H9 (cell line): ENCODE measurements around the gene FARP1. TPM values are rescaled to one million over a fixed set of nuclear protein-coding genes. Genes with fewer than 3 reads are reported as not detected.

ENCODE experiments used
- DNase-seq: peaks from one replicate; pipeline ENCODE4 v3.0.0-alpha.2; 2017
- H2AFZ ChIP-seq: one replicate; pipeline ENCODE4 v1.6.1; 2013; ENCODE audit warnings: mild to moderate bottlenecking, low read length, control low read depth, moderate library complexity
- H2AK5ac ChIP-seq: 2 replicates; pipeline ENCODE4 v1.6.1; 2013; ENCODE audit warnings: low read length, control low read depth, mixed read lengths; ENCODE audit not compliant: insufficient read length
- H2BK120ac ChIP-seq: one replicate; pipeline ENCODE4 v1.6.1; 2013; ENCODE audit warnings: low read depth, mild to moderate bottlenecking, low read length, control low read depth, inconsistent platforms; ENCODE audit not compliant: poor library complexity, severe bottlenecking
- H2BK12ac ChIP-seq: 2 replicates; pipeline ENCODE4 v1.6.1; 2013; ENCODE audit warnings: low read length, control low read depth, mixed read lengths, low read depth; ENCODE audit not compliant: insufficient read length
- H2BK15ac ChIP-seq: 2 replicates; pipeline ENCODE4 v1.6.1; 2013; ENCODE audit warnings: low read depth, low read length, control low read depth
- H2BK20ac ChIP-seq: one replicate; pipeline ENCODE4 v1.6.1; 2013; ENCODE audit warnings: low read depth, mild to moderate bottlenecking, low read length, control low read depth, inconsistent platforms; ENCODE audit not compliant: poor library complexity, severe bottlenecking
- H2BK5ac ChIP-seq: 2 replicates; pipeline ENCODE4 v1.6.1; 2013; ENCODE audit warnings: low read length, control low read depth, mixed read lengths; ENCODE audit not compliant: insufficient read length
- H3K14ac ChIP-seq: 2 replicates; pipeline ENCODE4 v1.6.1; 2013; ENCODE audit warnings: low read length, control low read depth; ENCODE audit not compliant: insufficient read depth
- H3K18ac ChIP-seq: 2 replicates; pipeline ENCODE4 v1.6.1; 2013; ENCODE audit warnings: low read depth, mild to moderate bottlenecking, mixed read lengths, low read length, control low read depth; ENCODE audit not compliant: insufficient read length
- H3K23ac ChIP-seq: 2 replicates; pipeline ENCODE4 v1.6.1; 2013; ENCODE audit warnings: low read length, control low read depth, mixed read lengths, low read depth; ENCODE audit not compliant: insufficient read length
- H3K23me2 ChIP-seq: 2 replicates; pipeline ENCODE4 v1.6.1; 2013; ENCODE audit warnings: low read depth, mild to moderate bottlenecking, mixed read lengths, low read length, control low read depth; ENCODE audit not compliant: insufficient read length, poor library complexity, severe bottlenecking
- H3K27ac ChIP-seq: 2 replicates; pipeline ENCODE4 v1.5.1; 2013; ENCODE audit warnings: low read length, control low read depth, mixed read lengths, low read depth; ENCODE audit not compliant: insufficient read length
- H3K27me3 ChIP-seq: 2 replicates; pipeline ENCODE4 v1.6.1; 2013; ENCODE audit warnings: low read length, control low read depth, inconsistent platforms; ENCODE audit not compliant: insufficient read depth
- H3K4ac ChIP-seq: 2 replicates; pipeline ENCODE4 v1.6.1; 2013; ENCODE audit warnings: low read depth, mild to moderate bottlenecking, control low read depth, inconsistent platforms, low read length, moderate library complexity
- H3K4me1 ChIP-seq: 2 replicates; pipeline ENCODE4 v1.6.1; 2013; ENCODE audit warnings: low read length, control low read depth, inconsistent platforms; ENCODE audit not compliant: insufficient read depth
- H3K4me2 ChIP-seq: 2 replicates; pipeline ENCODE4 v1.6.1; 2013; ENCODE audit warnings: low read length, control low read depth, mixed read lengths; ENCODE audit not compliant: insufficient read length, insufficient read depth
- H3K56ac ChIP-seq: 2 replicates; pipeline ENCODE4 v1.6.1; 2013; ENCODE audit warnings: low read depth, mild to moderate bottlenecking, mixed read lengths, low read length, control low read depth; ENCODE audit not compliant: insufficient read length
- H3K79me1 ChIP-seq: 2 replicates; pipeline ENCODE4 v1.6.1; 2013; ENCODE audit warnings: low read depth, mild to moderate bottlenecking, moderate library complexity, low read length, control low read depth, inconsistent platforms; ENCODE audit not compliant: insufficient read depth, poor library complexity, severe bottlenecking
- H3K79me2 ChIP-seq: 2 replicates; pipeline ENCODE4 v1.6.1; 2013; ENCODE audit warnings: low read length, control low read depth, inconsistent platforms; ENCODE audit not compliant: insufficient read depth
- H3K9ac ChIP-seq: 2 replicates; pipeline ENCODE4 v1.6.1; 2013; ENCODE audit warnings: low read length, control low read depth, mixed read lengths; ENCODE audit not compliant: insufficient read length; ENCODE audit errors: extremely low read depth
- H3K9me3 ChIP-seq: one replicate; pipeline ENCODE4 v1.6.1; 2013; ENCODE audit warnings: low read depth, low read length, inconsistent platforms; ENCODE audit not compliant: control insufficient read depth
- H3T11ph ChIP-seq: one replicate; pipeline ENCODE4 v1.6.1; 2013; ENCODE audit warnings: mild to moderate bottlenecking, low read length, control low read depth, inconsistent platforms
- H4K20me1 ChIP-seq: one replicate; pipeline ENCODE4 v1.6.1; 2013; ENCODE audit not compliant: control insufficient read depth, insufficient read length, insufficient read depth
- H4K5ac ChIP-seq: 2 replicates; pipeline ENCODE4 v1.6.1; 2013; ENCODE audit warnings: low read depth, mild to moderate bottlenecking, mixed read lengths, low read length, control low read depth; ENCODE audit not compliant: insufficient read length
- H4K8ac ChIP-seq: replicated peaks from 2 replicates; pipeline ENCODE4 v1.6.1; 2013; ENCODE audit warnings: low read length, control low read depth, mixed read lengths, low read depth; ENCODE audit not compliant: insufficient read length
- H4K91ac ChIP-seq: 2 replicates; pipeline ENCODE4 v1.6.1; 2013; ENCODE audit warnings: low read depth, mild to moderate bottlenecking, moderate library complexity, mixed read lengths, low read length, control low read depth; ENCODE audit not compliant: insufficient read length
- H3K27ac Mint-ChIP-seq, 3 experiments: 2 replicates in 2 of 3; 3 replicates in 1 of 3; pipeline ENCODE4 v1.8.0; 2020 to 2021; ENCODE audit warnings: mixed read lengths in 3 of 3, mild to moderate bottlenecking in 1 of 3, moderate library complexity in 1 of 3
- H3K27me3 Mint-ChIP-seq: 2 replicates; pipeline ENCODE4 v1.8.0; 2021; ENCODE audit warnings: low read depth, mild to moderate bottlenecking, moderate library complexity, mixed read lengths
- H3K36me3 Mint-ChIP-seq, 3 experiments: 2 replicates in 2 of 3; 3 replicates in 1 of 3; pipeline ENCODE4 v1.8.0; 2020 to 2021; ENCODE audit warnings: low read depth in 3 of 3, mixed read lengths in 3 of 3; ENCODE audit not compliant: insufficient read depth in 1 of 3
- H3K4me1 Mint-ChIP-seq, 2 experiments: 2 replicates each; pipeline ENCODE4 v1.8.0; 2020; ENCODE audit warnings: mixed read lengths in 2 of 2
- H3K4me3 Mint-ChIP-seq, 2 experiments: 2 replicates in 1 of 2; 3 replicates in 1 of 2; pipeline ENCODE4 v1.8.0; 2020 to 2021; ENCODE audit warnings: mild to moderate bottlenecking in 2 of 2, mixed read lengths in 2 of 2, moderate library complexity in 1 of 2
- H3K9me3 Mint-ChIP-seq, 2 experiments: 2 replicates in 1 of 2; 3 replicates in 1 of 2; pipeline ENCODE4 v1.8.0; 2020; ENCODE audit warnings: mild to moderate bottlenecking in 2 of 2, mixed read lengths in 2 of 2, moderate library complexity in 1 of 2
- CTCF ChIP-seq: fragments of 200-600 bp; sonication (generic); conservative IDR thresholded peaks from 3 replicates; pipeline ENCODE4 v1.8.0; 2021; ENCODE audit warnings: antibody characterized with exemption, mild to moderate bottlenecking
- WGBS: extraction: QIAGEN DNeasy Blood & Tissue Kit; methylation state at CpG from one replicate; pipeline ENCODE4 v1.1.7; 2013; ENCODE audit warnings: missing lambda C conversion rate, low lambda C conversion rate, mixed read lengths; ENCODE audit not compliant: insufficient read length; ENCODE audit errors: extremely low coverage; 5-methylcytosine and 5-hydroxymethylcytosine counted together
- total RNA-seq: library from RNA; stranded (reverse); gene quantifications from 2 replicates; pipeline ENCODE4 v1.2.1, GENCODE V29; 2021

FARP1 gene
- total RNA-seq, 1 experiment from 2014 or later: 95.9 TPM

GRCh38 chr13:98405107-98405571 lies 262.2 kb downstream of the FARP1 start:
- peak; percentile 39; the same call in 1 of the 3 replicates for TF ChIP-seq CTCF
- no peak overlapping the region for H3K4ac ChIP-seq
- H3K14ac ChIP-seq: no peak overlapping the region
- H3K18ac ChIP-seq: no peak overlapping the region
- no peak overlapping the region for H3K56ac ChIP-seq
- no peaks in the 10 kb centered on the region for H3K23me2 ChIP-seq
- no peak overlapping the region for H4K5ac ChIP-seq
- no peak overlapping the region for H3K9ac ChIP-seq
- no peak overlapping the region for H2AK5ac ChIP-seq
- H3K4me2 ChIP-seq: no peak overlapping the region
- H3K27me3 Mint-ChIP-seq: no peaks in the 10 kb centered on the region; the same call in 1 of the 2 replicates
- peak overlapping the region in 1 of 3 experiments; percentile 50; a peak in 5 of 7 replicates for H3K27ac Mint-ChIP-seq
- no peaks in the 10 kb centered on the region for H4K20me1 ChIP-seq
- no peaks in the 10 kb centered on the region for H3K9me3 ChIP-seq
- H4K8ac ChIP-seq: no peak overlapping the region
- WGBS: no CpG with 5 or more reads among the region's 7 CpGs
- DNase-seq: peak; percentile 65
- no peak overlapping the region; a peak in 1 of 5 replicates for H3K4me3 Mint-ChIP-seq
- H3K27me3 ChIP-seq: no peaks in the 10 kb centered on the region
- no peak overlapping the region for H2BK15ac ChIP-seq
- H2BK5ac ChIP-seq: no peak overlapping the region
- H2BK20ac ChIP-seq: no peak overlapping the region
- peaks cover 4 to 18% (median 14%) of the 10 kb centered on the region in 3 experiments; a peak in 6 of 7 replicates for H3K36me3 Mint-ChIP-seq
- H3K27ac ChIP-seq: no peak overlapping the region
- H3K23ac ChIP-seq: no peak overlapping the region
- no peak overlapping the region for H2BK12ac ChIP-seq
- H3K9me3 Mint-ChIP-seq: no peaks in the 10 kb centered on the region
- H3T11ph ChIP-seq: no peak overlapping the region
- H3K4me1 Mint-ChIP-seq: peaks cover 11 to 13% of the 10 kb centered on the region in 2 experiments
- H3K79me1 ChIP-seq: no peaks in the 10 kb centered on the region
- no peaks in the 10 kb centered on the region for H3K4me1 ChIP-seq
- H3K79me2 ChIP-seq: no peaks in the 10 kb centered on the region
- no peak overlapping the region for H2BK120ac ChIP-seq
- no peak overlapping the region for H2AFZ ChIP-seq
- H4K91ac ChIP-seq: no peak overlapping the region
